Keratinocyte (primary cell): Measurements from ENCODE around the gene PTPRN2. TPM values are rescaled to one million over a fixed set of nuclear protein-coding genes. Genes with fewer than 3 reads are reported as not detected.

Experiments used
- DNase-seq: peaks from one replicate; pipeline ENCODE4 v3.0.0-alpha.2; 2011; ENCODE audit warnings: low read depth, missing footprints, low spot score
- FAIRE-seq: peaks from 2 replicates; lab custom pipeline; 2011; peaks lifted over from hg19 to GRCh38; lab: Jason Lieb, UNC
- H2AFZ ChIP-seq: 2 replicates; pipeline ENCODE4 v1.6.0; 2012; ENCODE audit warnings: low read length, control low read depth, inconsistent platforms; ENCODE audit not compliant: control insufficient read depth
- H3K27ac ChIP-seq: 2 replicates; pipeline ENCODE4 v1.5.1; 2011; ENCODE audit warnings: low read length; ENCODE audit not compliant: control insufficient read depth, insufficient read depth
- H3K27me3 ChIP-seq: 3 replicates; pipeline ENCODE4 v1.6.0; 2011; ENCODE audit warnings: low read length; ENCODE audit not compliant: control insufficient read depth, insufficient read depth; ENCODE audit errors: extremely low read depth
- H3K36me3 ChIP-seq, 2 experiments: 2 replicates in 1 of 2; 3 replicates in 1 of 2; pipeline ENCODE4 v1.5.1; 2011; ENCODE audit warnings: low read length in 2 of 2, mild to moderate bottlenecking in 1 of 2; ENCODE audit not compliant: control insufficient read depth in 2 of 2, insufficient read depth in 2 of 2; ENCODE audit errors: extremely low read depth in 1 of 2
- H3K4me1 ChIP-seq: 3 replicates; pipeline ENCODE4 v1.5.1; 2011; ENCODE audit warnings: low read length; ENCODE audit not compliant: control insufficient read depth, insufficient read depth; ENCODE audit errors: extremely low read depth
- H3K4me2 ChIP-seq: 3 replicates; pipeline ENCODE4 v1.6.0; 2011; ENCODE audit warnings: low read depth, low read length; ENCODE audit not compliant: control insufficient read depth, insufficient read depth; ENCODE audit errors: extremely low read depth
- H3K4me3 ChIP-seq, 3 experiments: fragments of 200-600 bp in 1 of 3; sonication (generic) in 1 of 3; 2 replicates in 2 of 3; 3 replicates in 1 of 3; pipeline ENCODE4 v1.5.1; 2011 to 2016; ENCODE audit warnings: low read length in 3 of 3, mild to moderate bottlenecking in 3 of 3, control low read depth in 2 of 3, inconsistent platforms in 1 of 3, low read depth in 1 of 3, mixed read lengths in 1 of 3, mixed run types in 1 of 3, moderate library complexity in 1 of 3; ENCODE audit not compliant: control insufficient read depth in 2 of 3, insufficient read depth in 2 of 3; ENCODE audit errors: extremely low read depth in 1 of 3
- H3K79me2 ChIP-seq: 2 replicates; pipeline ENCODE4 v1.6.0; 2012; ENCODE audit warnings: low read length; ENCODE audit not compliant: control insufficient read depth, insufficient read depth
- H3K9ac ChIP-seq: 3 replicates; pipeline ENCODE4 v1.6.0; 2011; ENCODE audit warnings: low read length; ENCODE audit not compliant: control insufficient read depth, insufficient read depth; ENCODE audit errors: extremely low read depth
- H3K9me1 ChIP-seq: 3 replicates; pipeline ENCODE4 v1.6.0; 2011; ENCODE audit warnings: low read length; ENCODE audit not compliant: control insufficient read depth, insufficient read depth; ENCODE audit errors: extremely low read depth
- H3K9me3 ChIP-seq: 2 replicates; pipeline ENCODE4 v1.5.1; 2012; ENCODE audit warnings: low read depth, low read length; ENCODE audit not compliant: control insufficient read depth
- H4K20me1 ChIP-seq: 3 replicates; pipeline ENCODE4 v1.6.0; 2011; ENCODE audit warnings: low read length; ENCODE audit not compliant: control insufficient read depth, insufficient read depth; ENCODE audit errors: extremely low read depth
- EZH2 ChIP-seq: IDR thresholded peaks from one replicate; pipeline ENCODE4 v1.6.1; 2012; ENCODE audit warnings: inconsistent platforms, mild to moderate bottlenecking, low read length, moderate library complexity
- dilution Hi-C: fragments of 300-500 bp; cut with MboI; formaldehyde crosslinking; loops from one replicate; pipeline ENCODE4 v1.7.0; 2020; ENCODE audit warnings: low sequenced_read_pairs; ENCODE audit not compliant: extremely low pct_ligation_motif_present
- polyA plus RNA-seq, 5 experiments: library from polyadenylated mRNA; depleted of rRNA in 3 of 5; stranded (reverse) in 3 of 5; stranded (forward) in 1 of 5; unstranded in 1 of 5; fragments of >200 nt; gene quantifications; 1 replicate in 1 of 5; 2 replicates in 3 of 5; 3 replicates in 1 of 5; pipeline versions ENCODE4 v1.2.1 to v1.2.3, GENCODE V29; 2011 to 2012; ENCODE audit warnings: missing spikeins in 2 of 5, low read depth in 1 of 5, low replicate concordance in 1 of 5
- TF ChIP-seq, protein P1 (sequence below), 3 experiments: IDR thresholded peaks in 1 of 3; conservative IDR thresholded peaks in 1 of 3; optimal IDR thresholded peaks in 1 of 3; 2 replicates in 2 of 3; 3 replicates in 1 of 3; pipeline versions ENCODE3 to v1.5.1; 2011; ENCODE audit warnings: low read length in 3 of 3, mild to moderate bottlenecking in 3 of 3, moderate library complexity in 2 of 3, control low read depth in 1 of 3, inconsistent platforms in 1 of 3; ENCODE audit not compliant: insufficient read depth in 2 of 3; ENCODE audit errors: extremely low read depth in 1 of 3

The PTPRN2 gene
- polyA plus RNA-seq, 1 donor (not counting 4 experiments of a cell fraction or from before 2014, with no cell fraction given): not detected

DNA sequence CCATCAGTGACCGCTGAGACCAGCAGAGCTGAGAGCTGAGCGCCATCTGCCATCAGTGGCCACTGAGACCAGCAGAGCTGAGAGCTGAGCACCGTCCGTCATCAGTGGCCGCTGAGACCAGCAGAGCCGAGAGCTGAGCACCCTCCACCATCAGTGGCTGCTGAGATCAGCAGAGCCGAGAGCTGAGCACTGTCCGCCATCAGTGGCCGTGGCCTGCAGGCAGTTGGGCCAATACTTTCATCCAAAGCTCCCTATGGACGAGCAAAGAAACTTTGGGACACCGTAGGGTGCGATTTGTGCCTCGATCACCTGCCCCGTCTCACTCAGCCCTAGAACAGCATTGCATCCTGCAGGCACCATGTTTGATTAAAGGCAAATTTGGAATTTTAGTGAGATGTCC lies 985.0 kb downstream of the PTPRN2 start:
- H3K9me3 ChIP-seq: peaks cover 8% of the 10 kb centered on the region
- no peak overlapping the region for H3K4me3 ChIP-seq
- H2AFZ ChIP-seq: no peak overlapping the region
- no peaks in the 10 kb centered on the region for H3K36me3 ChIP-seq
- dilution Hi-C loops: no loop called here
- H3K9me1 ChIP-seq: no peaks in the 10 kb centered on the region
- FAIRE-seq (no peak), DNase-seq (no peak)
- no peaks in the 10 kb centered on the region for H3K4me1 ChIP-seq
- H3K27ac ChIP-seq: no peak overlapping the region
- no peaks in the 10 kb centered on the region for H3K27me3 ChIP-seq
- no peaks in the 10 kb centered on the region for H4K20me1 ChIP-seq
- TF ChIP-seq, protein P1, sequence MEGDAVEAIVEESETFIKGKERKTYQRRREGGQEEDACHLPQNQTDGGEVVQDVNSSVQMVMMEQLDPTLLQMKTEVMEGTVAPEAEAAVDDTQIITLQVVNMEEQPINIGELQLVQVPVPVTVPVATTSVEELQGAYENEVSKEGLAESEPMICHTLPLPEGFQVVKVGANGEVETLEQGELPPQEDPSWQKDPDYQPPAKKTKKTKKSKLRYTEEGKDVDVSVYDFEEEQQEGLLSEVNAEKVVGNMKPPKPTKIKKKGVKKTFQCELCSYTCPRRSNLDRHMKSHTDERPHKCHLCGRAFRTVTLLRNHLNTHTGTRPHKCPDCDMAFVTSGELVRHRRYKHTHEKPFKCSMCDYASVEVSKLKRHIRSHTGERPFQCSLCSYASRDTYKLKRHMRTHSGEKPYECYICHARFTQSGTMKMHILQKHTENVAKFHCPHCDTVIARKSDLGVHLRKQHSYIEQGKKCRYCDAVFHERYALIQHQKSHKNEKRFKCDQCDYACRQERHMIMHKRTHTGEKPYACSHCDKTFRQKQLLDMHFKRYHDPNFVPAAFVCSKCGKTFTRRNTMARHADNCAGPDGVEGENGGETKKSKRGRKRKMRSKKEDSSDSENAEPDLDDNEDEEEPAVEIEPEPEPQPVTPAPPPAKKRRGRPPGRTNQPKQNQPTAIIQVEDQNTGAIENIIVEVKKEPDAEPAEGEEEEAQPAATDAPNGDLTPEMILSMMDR (optimal IDR thresholded peaks at IDR 0.05 in 1 of 3, IDR thresholded peaks at IDR 0.05 in 1 of 3, conservative IDR thresholded peaks at IDR 0.05 in 1 of 3; ENCODE audit: extremely low read depth in 1 of 3, insufficient read depth in 2 of 3, low read length in 3 of 3): no peak
- no peak overlapping the region for H3K9ac ChIP-seq
- no peak overlapping the region for H3K4me2 ChIP-seq
- H3K79me2 ChIP-seq: no peaks in the 10 kb centered on the region

- FAIRE-seq (no peak), DNase-seq (no peak)
- Histone ChIP-seq H4K20me1 (no peaks in the 10 kb centered on the region), H3K36me3 (no peaks in the 10 kb centered on the region), H3K4me1 (no peaks in the 10 kb centered on the region), H3K27ac (no peak overlapping the region), H3K9me3 (peaks cover 8% of the 10 kb centered on the region), H2AFZ (no peak overlapping the region), H3K79me2 (no peaks in the 10 kb centered on the region), H3K27me3 (no peaks in the 10 kb centered on the region), H3K4me2 (no peak overlapping the region), H3K9ac (no peak overlapping the region), H3K9me1 (no peaks in the 10 kb centered on the region), H3K4me3 (no peak overlapping the region)
- TF ChIP-seq EZH2: no peak
- TF ChIP-seq, protein P1 (optimal IDR thresholded peaks at IDR 0.05 in 1 of 3, IDR thresholded peaks at IDR 0.05 in 1 of 3, conservative IDR thresholded peaks at IDR 0.05 in 1 of 3; ENCODE audit: extremely low read depth in 1 of 3, insufficient read depth in 2 of 3, low read length in 3 of 3): no peak
- dilution Hi-C loops: no loop called here
Observed at GRCh38 chr7:157602156-157602555, 985.5 kb downstream of the PTPRN2 start.
